GM12878 (cell line): Measurements from ENCODE around the gene ARAP1.

Experiments used
- BACH1 ChIP-seq: fragments of 450-650 bp; IDR thresholded peaks from 2 replicates; pipeline ENCODE4 v1.6.1; 2017; ENCODE audit warnings: mild to moderate bottlenecking, borderline replicate concordance
- BCLAF1 ChIP-seq: fragments of 450-650 bp; IDR thresholded peaks from 2 replicates; pipeline ENCODE4 v1.6.1; 2017; ENCODE audit warnings: antibody characterized with exemption, mild to moderate bottlenecking, moderate library complexity
- CTCF ChIP-seq, 3 experiments: IDR thresholded peaks in 2 of 3; conservative IDR thresholded peaks in 1 of 3; 2 replicates each; pipeline ENCODE4 v1.5.1; 2011; ENCODE audit warnings: low read depth in 3 of 3, low read length in 3 of 3, mild to moderate bottlenecking in 3 of 3, control low read depth in 2 of 3, moderate library complexity in 2 of 3, inconsistent platforms in 1 of 3, mixed read lengths in 1 of 3; ENCODE audit not compliant: control insufficient read depth in 2 of 3, insufficient read depth in 1 of 3; ENCODE audit errors: extremely low read depth in 1 of 3
- EP300 ChIP-seq, 2 experiments: fragments of 150-350 bp in 1 of 2; IDR thresholded peaks; 2 replicates each; pipeline ENCODE4 v1.6.1; 2011 to 2012; ENCODE audit warnings: low read depth in 2 of 2, low read length in 2 of 2, borderline replicate concordance in 1 of 2, improper control_type of control experiment in 1 of 2, inconsistent platforms in 1 of 2; ENCODE audit not compliant: control insufficient read depth in 1 of 2
- ESRRA ChIP-seq: IDR thresholded peaks from 2 replicates; pipeline ENCODE4 v1.6.1; 2012; ENCODE audit warnings: mild to moderate bottlenecking, low read length, improper control_type of control experiment
- HDAC6 ChIP-seq: fragments of 200-600 bp; sonication (generic); IDR thresholded peaks from one replicate; pipeline ENCODE4 v1.8.0; 2017; ENCODE audit warnings: antibody characterized with exemption; ENCODE audit not compliant: unreplicated experiment
- JUND ChIP-seq: IDR thresholded peaks from 2 replicates; pipeline ENCODE4 v1.6.1; 2012; ENCODE audit warnings: low read depth, mild to moderate bottlenecking, low read length, improper control_type of control experiment, moderate library complexity
- KDM1A ChIP-seq: fragments of 200-600 bp; sonication (generic); IDR thresholded peaks from 2 replicates; pipeline ENCODE4 v1.6.1; 2016; ENCODE audit warnings: borderline replicate concordance
- MYC ChIP-seq: IDR thresholded peaks from 2 replicates; pipeline ENCODE4 v1.6.1; 2011; ENCODE audit warnings: mild to moderate bottlenecking, low read length, moderate library complexity, inconsistent platforms; ENCODE audit not compliant: insufficient read depth, insufficient replicate concordance, insufficient read length, severe bottlenecking
- POLR2A ChIP-seq: IDR thresholded peaks from 2 replicates; pipeline ENCODE4 v1.6.1; 2011; ENCODE audit warnings: low read depth, mild to moderate bottlenecking, low read length
- RFX5 ChIP-seq: IDR thresholded peaks from 2 replicates; pipeline ENCODE4 v1.6.1; 2011; ENCODE audit warnings: low read depth, low read length, improper control_type of control experiment
- SMC3 ChIP-seq: IDR thresholded peaks from 2 replicates; pipeline ENCODE4 v1.6.1; 2011; ENCODE audit warnings: low read length, improper control_type of control experiment, borderline replicate concordance
- STAT1 ChIP-seq: fragments of 450-650 bp; conservative IDR thresholded peaks from 2 replicates; pipeline ENCODE4 v1.6.1; 2014; ENCODE audit warnings: antibody characterized with exemption, mild to moderate bottlenecking
- TAF1 ChIP-seq: IDR thresholded peaks from 2 replicates; pipeline ENCODE4 v1.6.1; 2011; ENCODE audit warnings: mild to moderate bottlenecking, low read depth, low read length, borderline replicate concordance

- TF ChIP-seq TAF1 = no peak
- no peak for TF ChIP-seq KDM1A
- no peak for TF ChIP-seq CTCF (IDR thresholded peaks at IDR 0.05 in 2 of 3, conservative IDR thresholded peaks at IDR 0.05 in 1 of 3; ENCODE audit: control insufficient read depth in 2 of 3, extremely low read depth in 1 of 3, insufficient read depth in 1 of 3, low read depth in 3 of 3, low read length in 3 of 3)
- no peak for TF ChIP-seq BCLAF1
- TF ChIP-seq ESRRA = no peak
- TF ChIP-seq POLR2A = no peak; the same call in 1 of the 2 replicates
- no peak for TF ChIP-seq BACH1
- no peak for TF ChIP-seq HDAC6
- no peak for TF ChIP-seq JUND
- TF ChIP-seq RFX5 = no peak
- TF ChIP-seq STAT1 = no peak
- TF ChIP-seq EP300 (IDR thresholded peaks at IDR 0.05; ENCODE audit: borderline replicate concordance in 1 of 2, control insufficient read depth in 1 of 2, low read depth in 2 of 2, low read length in 2 of 2) = no peak
- TF ChIP-seq MYC = no peak
- TF ChIP-seq SMC3 = no peak
These were observed 69.4 kb downstream of the ARAP1 start for GRCh38 chr11:72682858-72683243.
